Lower lobe of right lung (tissue), 2 donors: ENCODE data around the gene CRIP3. TPM values are rescaled to one million over a fixed set of nuclear protein-coding genes. Genes with fewer than 3 reads are reported as not detected.

Experiments
- ATAC-seq, 2 donors: fragments of 200-7000 bp; cut with Tn5 transposase; one replicate each; pipeline ENCODE4 v1.9.1; 2020 to 2022; ENCODE audit warnings: mild to moderate bottlenecking in 2 of 2, moderate library complexity in 2 of 2
- DNase-seq: peaks from one replicate; pipeline ENCODE4 v3.0.0-alpha.2; 2020
- H3K27ac ChIP-seq: fragments of 200-600 bp; one replicate; pipeline ENCODE4 v1.8.0; 2022
- H3K27me3 ChIP-seq: fragments of 200-600 bp; one replicate; pipeline ENCODE4 v1.8.0; 2022; ENCODE audit warnings: low read depth
- H3K36me3 ChIP-seq: fragments of 200-600 bp; one replicate; pipeline ENCODE4 v1.8.0; 2022; ENCODE audit warnings: mild to moderate bottlenecking
- H3K4me1 ChIP-seq: fragments of 200-600 bp; one replicate; pipeline ENCODE4 v1.8.0; 2022
- H3K4me3 ChIP-seq: fragments of 200-600 bp; one replicate; pipeline ENCODE4 v1.8.0; 2022; ENCODE audit warnings: mild to moderate bottlenecking
- H3K9me3 ChIP-seq: fragments of 200-600 bp; one replicate; pipeline ENCODE4 v1.8.0; 2022
- CTCF ChIP-seq: fragments of 200-600 bp; IDR thresholded peaks from one replicate; pipeline ENCODE4 v1.8.0; 2022; ENCODE audit warnings: antibody characterized with exemption, mild to moderate bottlenecking
- intact Hi-C: fragments of 100-400 bp; cut with DNase I; formaldehyde crosslinking; loops from one replicate; pipeline ENCODE4 v1.11.0; 2022
- total RNA-seq: library from RNA; stranded (reverse); fragmentation: NEBNext Ultra II Directional; extraction: Animal tissue kit (Norgen Biotek cat#: 25700); gene quantifications from one replicate; pipeline ENCODE4 v1.2.1, GENCODE V29; 2021
- donor health status: DM: no; HTN: yes; CAD: no; lungs with severe emphysema.

CRIP3 gene
- total RNA-seq, 1 donor from 2014 or later = 0.95 TPM

- no peak for TF ChIP-seq CTCF
- Histone ChIP-seq H3K9me3 (no peaks in the 10 kb centered on the region), H3K4me1 (no peaks in the 10 kb centered on the region), H3K27me3 (peaks cover 16% of the 10 kb centered on the region), H3K4me3 (no peak overlapping the region), H3K27ac (no peak overlapping the region), H3K36me3 (no peaks in the 10 kb centered on the region)
- intact Hi-C loops = no loop called here
- DNase-seq (no peak), ATAC-seq (no peak)
These were observed 11.7 kb downstream of the CRIP3 start for GRCh38 chr6:43296780-43297497.

DNA sequence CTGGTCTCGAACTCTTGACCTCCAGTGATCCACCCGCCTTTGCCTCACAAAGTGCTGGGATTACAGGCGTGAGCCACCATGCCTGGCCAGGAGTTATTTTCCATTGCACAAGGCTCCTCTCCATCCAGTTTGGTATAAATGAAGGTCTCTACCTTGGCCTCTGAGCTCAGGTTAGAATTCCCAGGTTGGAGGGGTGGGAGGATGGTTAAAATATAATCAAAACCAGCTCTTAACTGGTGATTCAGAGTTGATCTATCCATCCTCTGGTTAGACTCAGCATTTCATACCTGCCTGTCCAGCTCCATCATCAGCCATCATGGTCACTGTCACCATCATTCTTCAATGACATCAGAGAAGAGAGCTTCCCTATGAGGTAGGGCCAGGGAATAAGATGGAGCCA is 13.2 kb downstream of the CRIP3 start:
- H3K4me3 ChIP-seq = no peak overlapping the region
- no peaks in the 10 kb centered on the region for H3K4me1 ChIP-seq
- H3K27me3 ChIP-seq = peaks cover 16% of the 10 kb centered on the region
- H3K27ac ChIP-seq = no peak overlapping the region
- no peak for TF ChIP-seq CTCF
- H3K36me3 ChIP-seq = no peaks in the 10 kb centered on the region
- no peaks in the 10 kb centered on the region for H3K9me3 ChIP-seq
- intact Hi-C loops = no loop called here
- DNase-seq = no peak
- ATAC-seq = no peak

GRCh38 chr6:43294536-43294935 is 14.1 kb downstream of the CRIP3 start:
- intact Hi-C loops = no loop called here
- H3K9me3 ChIP-seq = no peaks in the 10 kb centered on the region
- H3K4me3 ChIP-seq = no peak overlapping the region
- no peak for TF ChIP-seq CTCF
- peaks cover 16% of the 10 kb centered on the region for H3K27me3 ChIP-seq
- H3K36me3 ChIP-seq = no peaks in the 10 kb centered on the region
- no peaks in the 10 kb centered on the region for H3K4me1 ChIP-seq
- no peak for ATAC-seq
- DNase-seq = no peak
- no peak overlapping the region for H3K27ac ChIP-seq

- Histone ChIP-seq H3K27me3 (peaks cover 14% of the 10 kb centered on the region), H3K4me3 (no peak overlapping the region), H3K36me3 (no peaks in the 10 kb centered on the region), H3K9me3 (no peaks in the 10 kb centered on the region), H3K4me1 (no peaks in the 10 kb centered on the region), H3K27ac (no peak overlapping the region)
- intact Hi-C loops = no loop called here
- DNase-seq (no peak), ATAC-seq (no peak)
- TF ChIP-seq CTCF = no peak
These were observed 14.9 kb downstream of the CRIP3 start for GRCh38 chr6:43293698-43294097.

- peaks cover 6% of the 10 kb centered on the region for H3K27me3 ChIP-seq
- intact Hi-C loops = no loop called here
- no peak for ATAC-seq
- no peak overlapping the region for H3K27ac ChIP-seq
- no peaks in the 10 kb centered on the region for H3K36me3 ChIP-seq
- DNase-seq = no peak
- no peaks in the 10 kb centered on the region for H3K4me1 ChIP-seq
- TF ChIP-seq CTCF = no peak
- no peak overlapping the region for H3K4me3 ChIP-seq
- H3K9me3 ChIP-seq = no peaks in the 10 kb centered on the region
These were observed 15.8 kb downstream of the CRIP3 start for GRCh38 chr6:43292763-43293318.
